ENCODE results near the gene SLC22A23. TPM values are rescaled to one million over a fixed set of nuclear protein-coding genes. Genes with fewer than 3 reads are reported as not detected.

The SLC22A23 gene
- total RNA-seq, 1 donor from 2014 or later, result 18.7 TPM

GRCh38 chr6:3336066-3336786, 120.6 kb downstream of the SLC22A23 start:
- H3K27me3 ChIP-seq (ENCODE audit: control insufficient read depth, insufficient read depth, low read length), result no peaks in the 10 kb centered on the region
- H3K4me3 ChIP-seq (ENCODE audit: low read depth, low read length), result no peak overlapping the region
- FAIRE-seq (no peak), DNase-seq (ENCODE audit: low read depth) (peak; percentile 21)
- TF ChIP-seq CTCF (IDR thresholded peaks at IDR 0.05; ENCODE audit: insufficient read depth, low read length, severe bottlenecking), result no peak
- H3K36me3 ChIP-seq (ENCODE audit: control insufficient read depth, insufficient read depth, low read length), result no peaks in the 10 kb centered on the region

- no peak overlapping the region for H3K4me3 ChIP-seq (ENCODE audit: low read depth, low read length)
- FAIRE-seq (no peak), DNase-seq (ENCODE audit: low read depth) (no peak)
- TF ChIP-seq CTCF (IDR thresholded peaks at IDR 0.05; ENCODE audit: insufficient read depth, low read length, severe bottlenecking), result no peak
- no peaks in the 10 kb centered on the region for H3K36me3 ChIP-seq (ENCODE audit: control insufficient read depth, insufficient read depth, low read length)
- no peaks in the 10 kb centered on the region for H3K27me3 ChIP-seq (ENCODE audit: control insufficient read depth, insufficient read depth, low read length)
Measured at GRCh38 chr6:3335169-3335568, 121.7 kb downstream of the SLC22A23 start.

- H3K36me3 ChIP-seq (ENCODE audit: control insufficient read depth, insufficient read depth, low read length), result no peaks in the 10 kb centered on the region
- FAIRE-seq (no peak), DNase-seq (ENCODE audit: low read depth) (no peak)
- H3K4me3 ChIP-seq (ENCODE audit: low read depth, low read length), result no peak overlapping the region
- TF ChIP-seq CTCF (IDR thresholded peaks at IDR 0.05; ENCODE audit: insufficient read depth, low read length, severe bottlenecking), result no peak
- H3K27me3 ChIP-seq (ENCODE audit: control insufficient read depth, insufficient read depth, low read length), result no peaks in the 10 kb centered on the region
Measured at GRCh38 chr6:3334555-3334954, 122.3 kb downstream of the SLC22A23 start.

GRCh38 chr6:3333263-3333662, 123.6 kb downstream of the SLC22A23 start:
- DNase-seq (ENCODE audit: low read depth), result no peak
- H3K27me3 ChIP-seq (ENCODE audit: control insufficient read depth, insufficient read depth, low read length), result no peaks in the 10 kb centered on the region
- H3K4me3 ChIP-seq (ENCODE audit: low read depth, low read length), result no peak overlapping the region
- FAIRE-seq, result no peak
- no peaks in the 10 kb centered on the region for H3K36me3 ChIP-seq (ENCODE audit: control insufficient read depth, insufficient read depth, low read length)
- no peak for TF ChIP-seq CTCF (IDR thresholded peaks at IDR 0.05; ENCODE audit: insufficient read depth, low read length, severe bottlenecking)

- Histone ChIP-seq H3K36me3 (ENCODE audit: control insufficient read depth, insufficient read depth, low read length) (no peaks in the 10 kb centered on the region), H3K27me3 (ENCODE audit: control insufficient read depth, insufficient read depth, low read length) (no peaks in the 10 kb centered on the region), H3K4me3 (ENCODE audit: low read depth, low read length) (no peak overlapping the region)
- no peak for DNase-seq (ENCODE audit: low read depth)
- no peak for FAIRE-seq
- TF ChIP-seq CTCF (IDR thresholded peaks at IDR 0.05; ENCODE audit: insufficient read depth, low read length, severe bottlenecking), result no peak
Measured at GRCh38 chr6:3331971-3332370, 124.9 kb downstream of the SLC22A23 start.

GRCh38 chr6:3331494-3331893, 125.4 kb downstream of the SLC22A23 start:
- no peak for TF ChIP-seq CTCF (IDR thresholded peaks at IDR 0.05; ENCODE audit: insufficient read depth, low read length, severe bottlenecking)
- DNase-seq (ENCODE audit: low read depth) (no peak), FAIRE-seq (no peak)

More at GRCh38 chr6:3331494-3331893, 125.4 kb downstream of the SLC22A23 start:
- no peak overlapping the region for H3K4me3 ChIP-seq (ENCODE audit: low read depth, low read length)
- H3K27me3 ChIP-seq (ENCODE audit: control insufficient read depth, insufficient read depth, low read length), result no peaks in the 10 kb centered on the region
- no peaks in the 10 kb centered on the region for H3K36me3 ChIP-seq (ENCODE audit: control insufficient read depth, insufficient read depth, low read length)

Data from bronchial epithelial cell (primary cell).